HepG2 (cell line): ENCODE results near the gene SLC25A10. TPM values are rescaled to one million over a fixed set of nuclear protein-coding genes. Genes with fewer than 3 reads are reported as not detected.

Source experiments
- ARHGAP35 ChIP-seq: sonication (generic); formaldehyde crosslinking; IDR thresholded peaks from 2 replicates; pipeline ENCODE4 v1.9.0; 2022; ENCODE audit warnings: mild to moderate bottlenecking, inconsistent platforms, moderate library complexity, missing genetic modification reagents, borderline replicate concordance
- ARNT2 ChIP-seq: sonication (generic); formaldehyde crosslinking; IDR thresholded peaks from 2 replicates; pipeline ENCODE4 v1.8.0; 2022; ENCODE audit warnings: mild to moderate bottlenecking, low read depth, missing genetic modification reagents, moderate library complexity
- GFI1 ChIP-seq: sonication (generic); formaldehyde crosslinking; IDR thresholded peaks from 2 replicates; pipeline ENCODE4 v1.5.0; 2020; ENCODE audit warnings: missing genetic modification reagents, mild to moderate bottlenecking, borderline replicate concordance
- HNRNPL ChIP-seq: fragments of 200-400 bp; formaldehyde crosslinking; IDR thresholded peaks from 2 replicates; pipeline ENCODE4 v1.6.1; 2017; ENCODE audit warnings: mild to moderate bottlenecking, low read depth, low read length
- JUN ChIP-seq: sonication (generic); formaldehyde crosslinking; IDR thresholded peaks from 2 replicates; pipeline ENCODE4 v1.4.0; 2020; ENCODE audit warnings: mild to moderate bottlenecking, missing genetic modification reagents
- MTA1 ChIP-seq: sonication (generic); formaldehyde crosslinking; IDR thresholded peaks from 2 replicates; pipeline ENCODE4 v1.4.0; 2020; ENCODE audit warnings: missing genetic modification reagents, mild to moderate bottlenecking, borderline replicate concordance
- MTF1 ChIP-seq: sonication (generic); formaldehyde crosslinking; IDR thresholded peaks from 2 replicates; pipeline ENCODE4 v1.5.0; 2020; ENCODE audit warnings: missing genetic modification reagents
- PHF20 ChIP-seq: sonication (generic); formaldehyde crosslinking; IDR thresholded peaks from 2 replicates; pipeline ENCODE4 v1.5.0; 2020; ENCODE audit warnings: mild to moderate bottlenecking, missing genetic modification reagents
- SRSF1 ChIP-seq: fragments of 200-400 bp; formaldehyde crosslinking; optimal IDR thresholded peaks from 2 replicates; pipeline ENCODE3; 2017; ENCODE audit warnings: mild to moderate bottlenecking, low read depth, low read length, moderate library complexity
- SSRP1 ChIP-seq: IDR thresholded peaks from 2 replicates; pipeline ENCODE4 v1.6.1; 2016; ENCODE audit warnings: control low read depth
- ZC3H4 ChIP-seq: sonication (generic); formaldehyde crosslinking; IDR thresholded peaks from 2 replicates; pipeline ENCODE4 v1.4.0; 2020; ENCODE audit warnings: missing genetic modification reagents, borderline replicate concordance
- ZNF746 ChIP-seq: sonication (generic); formaldehyde crosslinking; IDR thresholded peaks from 2 replicates; pipeline ENCODE4 v1.8.0; 2022; ENCODE audit warnings: mild to moderate bottlenecking, missing genetic modification reagents
- polyA plus RNA-seq, 8 experiments: library from polyadenylated mRNA; depleted of rRNA in 3 of 8; stranded (reverse) in 7 of 8; unstranded in 1 of 8; fragments of >200 nt; fragmentation: Illumina TruSeq in 4 of 8; extraction: Trizol in 4 of 8; gene quantifications; 2 replicates each; pipeline versions ENCODE4 v1.2.1 to v1.2.3, GENCODE V29; 2011 to 2016; ENCODE audit warnings: low read depth in 4 of 8, missing spikeins in 1 of 8, mixed read lengths in 1 of 8; ENCODE audit not compliant: insufficient read depth in 1 of 8
- total RNA-seq, 5 experiments: library from RNA; depleted of rRNA; stranded (reverse); fragments of >200 nt; fragmentation: Illumina TruSeq; extraction: Trizol; gene quantifications; 2 replicates each; pipeline ENCODE4 v1.2.3, GENCODE V29; 2016; ENCODE audit warnings: low read depth in 1 of 5
- TF ChIP-seq, protein P1 (sequence below): sonication (generic); formaldehyde crosslinking; IDR thresholded peaks from 2 replicates; pipeline ENCODE4 v1.4.0; 2020; ENCODE audit warnings: missing genetic modification reagents
- TF ChIP-seq, protein P2 (sequence below): IDR thresholded peaks from 2 replicates; pipeline ENCODE4 v1.6.1; 2016
- TF ChIP-seq, protein P3 (sequence below): conservative IDR thresholded peaks from 2 replicates; pipeline ENCODE4 v1.6.1; 2018; ENCODE audit warnings: missing genetic modification reagents
- TF ChIP-seq, protein P4 (sequence below): sonication (generic); formaldehyde crosslinking; IDR thresholded peaks from 2 replicates; pipeline ENCODE4 v1.8.1; 2022; ENCODE audit warnings: low read depth, mild to moderate bottlenecking, missing genetic modification reagents
- TF ChIP-seq, protein P5 (sequence below): sonication (generic); formaldehyde crosslinking; conservative IDR thresholded peaks from 2 replicates; pipeline ENCODE4 v1.5.0; 2020; ENCODE audit warnings: missing genetic modification reagents
- TF ChIP-seq, protein P6 (sequence below): sonication (generic); formaldehyde crosslinking; IDR thresholded peaks from 2 replicates; pipeline ENCODE4 v1.5.0; 2020; ENCODE audit warnings: mild to moderate bottlenecking, missing genetic modification reagents

SLC25A10 gene
- total and polyA plus RNA-seq, 2 of the 13 experiments (the other 11 are each of a cell fraction or from before 2014, with no cell fraction given), result 46.5 to 140 TPM

DNA sequence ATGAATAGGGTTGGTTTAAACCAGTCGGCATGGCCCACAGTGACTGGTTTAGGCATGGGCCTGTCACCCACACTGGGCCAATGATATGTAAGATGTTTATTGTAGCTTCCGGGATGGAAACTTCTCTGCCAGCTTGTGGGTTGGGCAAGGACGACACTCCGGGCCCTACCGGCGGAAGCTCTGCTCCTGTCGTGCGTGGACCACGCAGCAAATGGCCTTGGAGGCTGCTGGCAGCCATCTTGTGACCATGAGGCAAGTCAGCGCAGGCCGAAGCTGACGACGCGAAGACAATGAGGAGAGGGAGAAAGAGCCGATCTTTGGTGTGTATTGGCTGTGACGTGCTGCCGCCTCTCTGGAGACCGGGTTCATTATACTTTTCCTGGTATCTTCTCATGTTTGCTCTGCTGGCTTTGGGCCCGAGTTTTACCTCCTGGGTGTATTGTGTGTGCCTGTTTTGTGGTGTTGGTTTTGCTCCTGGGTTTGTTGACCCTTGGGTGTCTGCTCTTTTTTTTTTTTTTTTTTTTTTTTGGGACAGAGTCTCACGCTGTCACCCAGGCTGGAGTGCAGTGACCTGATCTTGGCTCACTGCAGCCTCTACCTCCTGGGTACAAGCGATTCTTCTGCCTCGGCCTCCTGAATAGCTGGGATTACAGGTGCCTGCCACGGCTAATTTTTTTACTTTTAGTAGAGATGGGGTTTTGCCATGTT, 15.4 kb downstream of the SLC25A10 start (continued):
- TF ChIP-seq, protein P1, sequence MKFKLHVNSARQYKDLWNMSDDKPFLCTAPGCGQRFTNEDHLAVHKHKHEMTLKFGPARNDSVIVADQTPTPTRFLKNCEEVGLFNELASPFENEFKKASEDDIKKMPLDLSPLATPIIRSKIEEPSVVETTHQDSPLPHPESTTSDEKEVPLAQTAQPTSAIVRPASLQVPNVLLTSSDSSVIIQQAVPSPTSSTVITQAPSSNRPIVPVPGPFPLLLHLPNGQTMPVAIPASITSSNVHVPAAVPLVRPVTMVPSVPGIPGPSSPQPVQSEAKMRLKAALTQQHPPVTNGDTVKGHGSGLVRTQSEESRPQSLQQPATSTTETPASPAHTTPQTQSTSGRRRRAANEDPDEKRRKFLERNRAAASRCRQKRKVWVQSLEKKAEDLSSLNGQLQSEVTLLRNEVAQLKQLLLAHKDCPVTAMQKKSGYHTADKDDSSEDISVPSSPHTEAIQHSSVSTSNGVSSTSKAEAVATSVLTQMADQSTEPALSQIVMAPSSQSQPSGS (CRISPR knock-in tag), result peak; percentile 88
- TF ChIP-seq HNRNPL (peak; percentile 81; the same call in 1 of the 2 replicates), MTF1 (CRISPR knock-in tag) (peak; percentile 93), SRSF1 (no peak), ZC3H4 (peak; percentile 89; the same call in 1 of the 2 replicates), ZNF746 (CRISPR knock-in tag) (peak; percentile 96), JUN (CRISPR knock-in tag) (peak; percentile 91), ARHGAP35 (CRISPR knock-in tag) (peak; percentile 98), ARNT2 (peak; percentile 96), SSRP1 (CRISPR knock-in tag) (no peak), GFI1 (CRISPR knock-in tag) (no peak), PHF20 (CRISPR knock-in tag) (peak; percentile 86), MTA1 (CRISPR knock-in tag) (peak; percentile 96)
- TF ChIP-seq, protein P2, sequence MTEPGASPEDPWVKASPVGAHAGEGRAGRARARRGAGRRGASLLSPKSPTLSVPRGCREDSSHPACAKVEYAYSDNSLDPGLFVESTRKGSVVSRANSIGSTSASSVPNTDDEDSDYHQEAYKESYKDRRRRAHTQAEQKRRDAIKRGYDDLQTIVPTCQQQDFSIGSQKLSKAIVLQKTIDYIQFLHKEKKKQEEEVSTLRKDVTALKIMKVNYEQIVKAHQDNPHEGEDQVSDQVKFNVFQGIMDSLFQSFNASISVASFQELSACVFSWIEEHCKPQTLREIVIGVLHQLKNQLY (CRISPR knock-in tag), result peak; percentile 84
- TF ChIP-seq, protein P3, sequence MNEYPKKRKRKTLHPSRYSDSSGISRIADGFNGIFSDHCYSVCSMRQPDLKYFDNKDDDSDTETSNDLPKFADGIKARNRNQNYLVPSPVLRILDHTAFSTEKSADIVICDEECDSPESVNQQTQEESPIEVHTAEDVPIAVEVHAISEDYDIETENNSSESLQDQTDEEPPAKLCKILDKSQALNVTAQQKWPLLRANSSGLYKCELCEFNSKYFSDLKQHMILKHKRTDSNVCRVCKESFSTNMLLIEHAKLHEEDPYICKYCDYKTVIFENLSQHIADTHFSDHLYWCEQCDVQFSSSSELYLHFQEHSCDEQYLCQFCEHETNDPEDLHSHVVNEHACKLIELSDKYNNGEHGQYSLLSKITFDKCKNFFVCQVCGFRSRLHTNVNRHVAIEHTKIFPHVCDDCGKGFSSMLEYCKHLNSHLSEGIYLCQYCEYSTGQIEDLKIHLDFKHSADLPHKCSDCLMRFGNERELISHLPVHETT (CRISPR knock-in tag), result peak; percentile 94
- TF ChIP-seq, protein P4, sequence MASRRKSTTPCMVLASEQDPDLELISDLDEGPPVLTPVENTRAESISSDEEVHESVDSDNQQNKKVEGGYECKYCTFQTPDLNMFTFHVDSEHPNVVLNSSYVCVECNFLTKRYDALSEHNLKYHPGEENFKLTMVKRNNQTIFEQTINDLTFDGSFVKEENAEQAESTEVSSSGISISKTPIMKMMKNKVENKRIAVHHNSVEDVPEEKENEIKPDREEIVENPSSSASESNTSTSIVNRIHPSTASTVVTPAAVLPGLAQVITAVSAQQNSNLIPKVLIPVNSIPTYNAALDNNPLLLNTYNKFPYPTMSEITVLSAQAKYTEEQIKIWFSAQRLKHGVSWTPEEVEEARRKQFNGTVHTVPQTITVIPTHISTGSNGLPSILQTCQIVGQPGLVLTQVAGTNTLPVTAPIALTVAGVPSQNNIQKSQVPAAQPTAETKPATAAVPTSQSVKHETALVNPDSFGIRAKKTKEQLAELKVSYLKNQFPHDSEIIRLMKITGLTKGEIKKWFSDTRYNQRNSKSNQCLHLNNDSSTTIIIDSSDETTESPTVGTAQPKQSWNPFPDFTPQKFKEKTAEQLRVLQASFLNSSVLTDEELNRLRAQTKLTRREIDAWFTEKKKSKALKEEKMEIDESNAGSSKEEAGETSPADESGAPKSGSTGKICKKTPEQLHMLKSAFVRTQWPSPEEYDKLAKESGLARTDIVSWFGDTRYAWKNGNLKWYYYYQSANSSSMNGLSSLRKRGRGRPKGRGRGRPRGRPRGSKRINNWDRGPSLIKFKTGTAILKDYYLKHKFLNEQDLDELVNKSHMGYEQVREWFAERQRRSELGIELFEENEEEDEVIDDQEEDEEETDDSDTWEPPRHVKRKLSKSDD, result peak; percentile 98
- TF ChIP-seq, protein P5, sequence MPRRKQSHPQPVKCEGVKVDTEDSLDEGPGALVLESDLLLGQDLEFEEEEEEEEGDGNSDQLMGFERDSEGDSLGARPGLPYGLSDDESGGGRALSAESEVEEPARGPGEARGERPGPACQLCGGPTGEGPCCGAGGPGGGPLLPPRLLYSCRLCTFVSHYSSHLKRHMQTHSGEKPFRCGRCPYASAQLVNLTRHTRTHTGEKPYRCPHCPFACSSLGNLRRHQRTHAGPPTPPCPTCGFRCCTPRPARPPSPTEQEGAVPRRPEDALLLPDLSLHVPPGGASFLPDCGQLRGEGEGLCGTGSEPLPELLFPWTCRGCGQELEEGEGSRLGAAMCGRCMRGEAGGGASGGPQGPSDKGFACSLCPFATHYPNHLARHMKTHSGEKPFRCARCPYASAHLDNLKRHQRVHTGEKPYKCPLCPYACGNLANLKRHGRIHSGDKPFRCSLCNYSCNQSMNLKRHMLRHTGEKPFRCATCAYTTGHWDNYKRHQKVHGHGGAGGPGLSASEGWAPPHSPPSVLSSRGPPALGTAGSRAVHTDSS, result no peak
- TF ChIP-seq, protein P6, sequence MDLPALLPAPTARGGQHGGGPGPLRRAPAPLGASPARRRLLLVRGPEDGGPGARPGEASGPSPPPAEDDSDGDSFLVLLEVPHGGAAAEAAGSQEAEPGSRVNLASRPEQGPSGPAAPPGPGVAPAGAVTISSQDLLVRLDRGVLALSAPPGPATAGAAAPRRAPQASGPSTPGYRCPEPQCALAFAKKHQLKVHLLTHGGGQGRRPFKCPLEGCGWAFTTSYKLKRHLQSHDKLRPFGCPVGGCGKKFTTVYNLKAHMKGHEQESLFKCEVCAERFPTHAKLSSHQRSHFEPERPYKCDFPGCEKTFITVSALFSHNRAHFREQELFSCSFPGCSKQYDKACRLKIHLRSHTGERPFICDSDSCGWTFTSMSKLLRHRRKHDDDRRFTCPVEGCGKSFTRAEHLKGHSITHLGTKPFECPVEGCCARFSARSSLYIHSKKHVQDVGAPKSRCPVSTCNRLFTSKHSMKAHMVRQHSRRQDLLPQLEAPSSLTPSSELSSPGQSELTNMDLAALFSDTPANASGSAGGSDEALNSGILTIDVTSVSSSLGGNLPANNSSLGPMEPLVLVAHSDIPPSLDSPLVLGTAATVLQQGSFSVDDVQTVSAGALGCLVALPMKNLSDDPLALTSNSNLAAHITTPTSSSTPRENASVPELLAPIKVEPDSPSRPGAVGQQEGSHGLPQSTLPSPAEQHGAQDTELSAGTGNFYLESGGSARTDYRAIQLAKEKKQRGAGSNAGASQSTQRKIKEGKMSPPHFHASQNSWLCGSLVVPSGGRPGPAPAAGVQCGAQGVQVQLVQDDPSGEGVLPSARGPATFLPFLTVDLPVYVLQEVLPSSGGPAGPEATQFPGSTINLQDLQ (CRISPR knock-in tag), result peak; percentile 98
